ENCODE results near the gene PUM2. TPM values are rescaled to one million over a fixed set of nuclear protein-coding genes. Genes with fewer than 3 reads are reported as not detected.

The PUM2 gene
- total RNA-seq, 1 experiment from 2014 or later = 104 TPM

DNA sequence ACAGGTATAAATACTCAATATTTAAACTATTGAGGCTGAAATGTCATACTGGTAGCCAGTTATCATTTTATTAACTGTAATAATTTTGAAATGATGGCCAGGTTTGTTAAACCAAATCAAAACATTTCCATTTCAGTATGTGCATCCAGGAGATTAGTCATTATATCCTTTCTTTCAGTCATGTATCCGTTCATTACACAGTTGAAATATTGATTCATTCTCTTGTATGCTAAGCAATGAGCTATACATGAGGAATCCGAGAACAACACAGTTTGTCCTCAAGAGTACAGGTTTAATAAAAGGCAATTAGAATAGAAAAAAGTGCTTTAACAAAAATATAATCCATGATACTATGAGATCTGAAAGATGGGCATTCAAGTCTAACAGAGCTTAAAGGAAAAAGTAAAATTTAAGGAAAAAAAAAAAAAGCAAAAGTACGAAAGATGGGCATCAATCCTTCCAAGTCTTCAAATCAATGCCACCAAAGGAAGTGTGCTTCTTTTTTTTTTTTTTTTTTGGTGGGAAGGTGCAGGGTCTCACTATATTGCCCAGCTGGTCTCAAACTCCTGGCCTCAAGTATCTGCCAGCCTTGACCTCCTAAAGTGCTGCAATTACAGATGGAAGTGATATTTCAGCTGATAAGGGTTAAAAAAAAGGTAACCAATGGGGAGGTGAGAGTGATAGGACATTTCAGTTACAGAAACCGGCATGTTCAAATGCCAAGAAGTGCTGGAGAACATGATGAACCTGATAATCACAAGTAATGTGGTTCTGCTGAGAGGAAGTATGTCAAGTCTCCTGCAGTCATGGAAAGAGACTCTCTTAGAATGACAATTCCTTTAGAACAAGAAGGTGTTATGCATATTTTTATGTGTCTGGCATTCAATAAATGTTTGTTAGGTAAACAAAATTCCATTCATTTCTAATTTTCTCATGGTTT is 35.8 kb downstream of the PUM2 start:
- no peak overlapping the region for H3K4me3 Mint-ChIP-seq
- CTCF ChIA-PET = interaction anchor here (0.7 to 4.8 kb wide), 3 partner anchors 23 to 110 kb away, joined by 3 to 24 read pairs (median 6); no protein-coding TSS in a partner anchor
- no peak for DNase-seq (ENCODE audit: low spot score)

DNA sequence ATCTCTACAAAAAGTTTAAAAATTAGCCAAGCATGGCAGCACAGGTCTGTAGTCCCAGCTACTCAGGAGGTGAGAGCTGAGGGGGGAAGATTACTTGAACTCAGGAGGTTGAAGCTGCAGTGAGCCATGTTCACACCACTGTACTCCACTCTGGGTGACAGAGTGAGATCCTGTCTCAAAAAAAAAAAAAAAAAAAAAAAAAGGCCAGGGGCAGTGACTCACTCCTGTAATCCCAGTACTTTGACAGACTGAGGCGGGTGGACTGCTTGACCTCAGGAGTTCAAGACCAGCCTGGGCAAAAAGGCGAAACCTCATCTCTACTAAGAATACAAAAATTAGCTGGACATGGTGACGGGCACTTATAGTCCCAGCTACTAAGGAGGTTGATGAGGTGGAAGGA is 37.0 kb downstream of the PUM2 start:
- CTCF ChIA-PET = interaction anchor here (1.4 to 4.8 kb wide), 2 partner anchors 13 to 22 kb away, joined by 6 to 24 read pairs; no protein-coding TSS in a partner anchor
- H3K9me3 Mint-ChIP-seq = no peaks in the 10 kb centered on the region
- peaks cover 55% of the 10 kb centered on the region for H3K36me3 Mint-ChIP-seq
- TF ChIP-seq FOXK1 (CRISPR knock-in tag; IDR thresholded peaks at IDR 0.05) (no peak), CREM (CRISPR knock-in tag; IDR thresholded peaks at IDR 0.05) (no peak), FOXP1 (CRISPR knock-in tag; IDR thresholded peaks at IDR 0.05; ENCODE audit: borderline replicate concordance) (no peak), GTF2I (CRISPR knock-in tag; conservative IDR thresholded peaks at IDR 0.05) (no peak), FOXJ3 (CRISPR knock-in tag; IDR thresholded peaks at IDR 0.05; ENCODE audit: borderline replicate concordance) (no peak), PRRX2 (CRISPR knock-in tag; IDR thresholded peaks at IDR 0.05) (no peak), CREB1 (CRISPR knock-in tag; IDR thresholded peaks at IDR 0.05) (no peak), ZNF232 (CRISPR knock-in tag; IDR thresholded peaks at IDR 0.05) (no peak), ZNF671 (CRISPR knock-in tag; IDR thresholded peaks at IDR 0.05) (no peak), TEAD4 (CRISPR knock-in tag; IDR thresholded peaks at IDR 0.05) (no peak), NFATC4 (CRISPR knock-in tag; IDR thresholded peaks at IDR 0.05) (no peak), SOX15 (CRISPR knock-in tag; IDR thresholded peaks at IDR 0.05) (no peak), SP1 (CRISPR knock-in tag; conservative IDR thresholded peaks at IDR 0.05) (no peak)
- TF ChIP-seq, protein P1, sequence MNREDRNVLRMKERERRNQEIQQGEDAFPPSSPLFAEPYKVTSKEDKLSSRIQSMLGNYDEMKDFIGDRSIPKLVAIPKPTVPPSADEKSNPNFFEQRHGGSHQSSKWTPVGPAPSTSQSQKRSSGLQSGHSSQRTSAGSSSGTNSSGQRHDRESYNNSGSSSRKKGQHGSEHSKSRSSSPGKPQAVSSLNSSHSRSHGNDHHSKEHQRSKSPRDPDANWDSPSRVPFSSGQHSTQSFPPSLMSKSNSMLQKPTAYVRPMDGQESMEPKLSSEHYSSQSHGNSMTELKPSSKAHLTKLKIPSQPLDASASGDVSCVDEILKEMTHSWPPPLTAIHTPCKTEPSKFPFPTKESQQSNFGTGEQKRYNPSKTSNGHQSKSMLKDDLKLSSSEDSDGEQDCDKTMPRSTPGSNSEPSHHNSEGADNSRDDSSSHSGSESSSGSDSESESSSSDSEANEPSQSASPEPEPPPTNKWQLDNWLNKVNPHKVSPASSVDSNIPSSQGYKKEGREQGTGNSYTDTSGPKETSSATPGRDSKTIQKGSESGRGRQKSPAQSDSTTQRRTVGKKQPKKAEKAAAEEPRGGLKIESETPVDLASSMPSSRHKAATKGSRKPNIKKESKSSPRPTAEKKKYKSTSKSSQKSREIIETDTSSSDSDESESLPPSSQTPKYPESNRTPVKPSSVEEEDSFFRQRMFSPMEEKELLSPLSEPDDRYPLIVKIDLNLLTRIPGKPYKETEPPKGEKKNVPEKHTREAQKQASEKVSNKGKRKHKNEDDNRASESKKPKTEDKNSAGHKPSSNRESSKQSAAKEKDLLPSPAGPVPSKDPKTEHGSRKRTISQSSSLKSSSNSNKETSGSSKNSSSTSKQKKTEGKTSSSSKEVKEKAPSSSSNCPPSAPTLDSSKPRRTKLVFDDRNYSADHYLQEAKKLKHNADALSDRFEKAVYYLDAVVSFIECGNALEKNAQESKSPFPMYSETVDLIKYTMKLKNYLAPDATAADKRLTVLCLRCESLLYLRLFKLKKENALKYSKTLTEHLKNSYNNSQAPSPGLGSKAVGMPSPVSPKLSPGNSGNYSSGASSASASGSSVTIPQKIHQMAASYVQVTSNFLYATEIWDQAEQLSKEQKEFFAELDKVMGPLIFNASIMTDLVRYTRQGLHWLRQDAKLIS (CRISPR knock-in tag; IDR thresholded peaks at IDR 0.05; ENCODE audit: borderline replicate concordance) = no peak
- TF ChIP-seq, protein P2, sequence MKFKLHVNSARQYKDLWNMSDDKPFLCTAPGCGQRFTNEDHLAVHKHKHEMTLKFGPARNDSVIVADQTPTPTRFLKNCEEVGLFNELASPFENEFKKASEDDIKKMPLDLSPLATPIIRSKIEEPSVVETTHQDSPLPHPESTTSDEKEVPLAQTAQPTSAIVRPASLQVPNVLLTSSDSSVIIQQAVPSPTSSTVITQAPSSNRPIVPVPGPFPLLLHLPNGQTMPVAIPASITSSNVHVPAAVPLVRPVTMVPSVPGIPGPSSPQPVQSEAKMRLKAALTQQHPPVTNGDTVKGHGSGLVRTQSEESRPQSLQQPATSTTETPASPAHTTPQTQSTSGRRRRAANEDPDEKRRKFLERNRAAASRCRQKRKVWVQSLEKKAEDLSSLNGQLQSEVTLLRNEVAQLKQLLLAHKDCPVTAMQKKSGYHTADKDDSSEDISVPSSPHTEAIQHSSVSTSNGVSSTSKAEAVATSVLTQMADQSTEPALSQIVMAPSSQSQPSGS (CRISPR knock-in tag; IDR thresholded peaks at IDR 0.05; ENCODE audit: borderline replicate concordance, low read depth) = no peak
- TF ChIP-seq, protein P3, sequence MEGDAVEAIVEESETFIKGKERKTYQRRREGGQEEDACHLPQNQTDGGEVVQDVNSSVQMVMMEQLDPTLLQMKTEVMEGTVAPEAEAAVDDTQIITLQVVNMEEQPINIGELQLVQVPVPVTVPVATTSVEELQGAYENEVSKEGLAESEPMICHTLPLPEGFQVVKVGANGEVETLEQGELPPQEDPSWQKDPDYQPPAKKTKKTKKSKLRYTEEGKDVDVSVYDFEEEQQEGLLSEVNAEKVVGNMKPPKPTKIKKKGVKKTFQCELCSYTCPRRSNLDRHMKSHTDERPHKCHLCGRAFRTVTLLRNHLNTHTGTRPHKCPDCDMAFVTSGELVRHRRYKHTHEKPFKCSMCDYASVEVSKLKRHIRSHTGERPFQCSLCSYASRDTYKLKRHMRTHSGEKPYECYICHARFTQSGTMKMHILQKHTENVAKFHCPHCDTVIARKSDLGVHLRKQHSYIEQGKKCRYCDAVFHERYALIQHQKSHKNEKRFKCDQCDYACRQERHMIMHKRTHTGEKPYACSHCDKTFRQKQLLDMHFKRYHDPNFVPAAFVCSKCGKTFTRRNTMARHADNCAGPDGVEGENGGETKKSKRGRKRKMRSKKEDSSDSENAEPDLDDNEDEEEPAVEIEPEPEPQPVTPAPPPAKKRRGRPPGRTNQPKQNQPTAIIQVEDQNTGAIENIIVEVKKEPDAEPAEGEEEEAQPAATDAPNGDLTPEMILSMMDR (IDR thresholded peaks at IDR 0.05) = no peak
- TF ChIP-seq, protein P4, sequence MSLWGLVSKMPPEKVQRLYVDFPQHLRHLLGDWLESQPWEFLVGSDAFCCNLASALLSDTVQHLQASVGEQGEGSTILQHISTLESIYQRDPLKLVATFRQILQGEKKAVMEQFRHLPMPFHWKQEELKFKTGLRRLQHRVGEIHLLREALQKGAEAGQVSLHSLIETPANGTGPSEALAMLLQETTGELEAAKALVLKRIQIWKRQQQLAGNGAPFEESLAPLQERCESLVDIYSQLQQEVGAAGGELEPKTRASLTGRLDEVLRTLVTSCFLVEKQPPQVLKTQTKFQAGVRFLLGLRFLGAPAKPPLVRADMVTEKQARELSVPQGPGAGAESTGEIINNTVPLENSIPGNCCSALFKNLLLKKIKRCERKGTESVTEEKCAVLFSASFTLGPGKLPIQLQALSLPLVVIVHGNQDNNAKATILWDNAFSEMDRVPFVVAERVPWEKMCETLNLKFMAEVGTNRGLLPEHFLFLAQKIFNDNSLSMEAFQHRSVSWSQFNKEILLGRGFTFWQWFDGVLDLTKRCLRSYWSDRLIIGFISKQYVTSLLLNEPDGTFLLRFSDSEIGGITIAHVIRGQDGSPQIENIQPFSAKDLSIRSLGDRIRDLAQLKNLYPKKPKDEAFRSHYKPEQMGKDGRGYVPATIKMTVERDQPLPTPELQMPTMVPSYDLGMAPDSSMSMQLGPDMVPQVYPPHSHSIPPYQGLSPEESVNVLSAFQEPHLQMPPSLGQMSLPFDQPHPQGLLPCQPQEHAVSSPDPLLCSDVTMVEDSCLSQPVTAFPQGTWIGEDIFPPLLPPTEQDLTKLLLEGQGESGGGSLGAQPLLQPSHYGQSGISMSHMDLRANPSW (CRISPR knock-in tag; conservative IDR thresholded peaks at IDR 0.05; ENCODE audit: low read depth) = no peak
- TF ChIP-seq, protein P5, sequence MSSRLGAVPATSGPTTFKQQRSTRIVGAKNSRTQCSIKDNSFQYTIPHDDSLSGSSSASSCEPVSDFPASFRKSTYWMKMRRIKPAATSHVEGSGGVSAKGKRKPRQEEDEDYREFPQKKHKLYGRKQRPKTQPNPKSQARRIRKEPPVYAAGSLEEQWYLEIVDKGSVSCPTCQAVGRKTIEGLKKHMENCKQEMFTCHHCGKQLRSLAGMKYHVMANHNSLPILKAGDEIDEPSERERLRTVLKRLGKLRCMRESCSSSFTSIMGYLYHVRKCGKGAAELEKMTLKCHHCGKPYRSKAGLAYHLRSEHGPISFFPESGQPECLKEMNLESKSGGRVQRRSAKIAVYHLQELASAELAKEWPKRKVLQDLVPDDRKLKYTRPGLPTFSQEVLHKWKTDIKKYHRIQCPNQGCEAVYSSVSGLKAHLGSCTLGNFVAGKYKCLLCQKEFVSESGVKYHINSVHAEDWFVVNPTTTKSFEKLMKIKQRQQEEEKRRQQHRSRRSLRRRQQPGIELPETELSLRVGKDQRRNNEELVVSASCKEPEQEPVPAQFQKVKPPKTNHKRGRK (CRISPR knock-in tag; IDR thresholded peaks at IDR 0.05; ENCODE audit: borderline replicate concordance) = no peak
- TF ChIP-seq, protein P6, sequence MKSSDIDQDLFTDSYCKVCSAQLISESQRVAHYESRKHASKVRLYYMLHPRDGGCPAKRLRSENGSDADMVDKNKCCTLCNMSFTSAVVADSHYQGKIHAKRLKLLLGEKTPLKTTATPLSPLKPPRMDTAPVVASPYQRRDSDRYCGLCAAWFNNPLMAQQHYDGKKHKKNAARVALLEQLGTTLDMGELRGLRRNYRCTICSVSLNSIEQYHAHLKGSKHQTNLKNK (CRISPR knock-in tag; IDR thresholded peaks at IDR 0.05) = no peak
- 0 out of 2 replicates have a peak overlapping the region, but pooled peaks have one; percentile 88 for H3K27ac Mint-ChIP-seq
- H3K4me1 Mint-ChIP-seq = peaks cover 28% of the 10 kb centered on the region
- no peak overlapping the region for H3K4me3 Mint-ChIP-seq
- POLR2A ChIA-PET = interaction anchor here (0.7 kb wide), 1 partner anchor 18 kb away, joined by 6 read pairs; no protein-coding TSS in a partner anchor
- no peak for ATAC-seq
- no peaks in the 10 kb centered on the region for H3K27me3 Mint-ChIP-seq (ENCODE audit: low read depth)
- no peak for DNase-seq (ENCODE audit: low spot score)

More for the DNA sequence above, 35.8 kb downstream of the PUM2 start:
- peaks cover 32% of the 10 kb centered on the region for H3K4me1 Mint-ChIP-seq
- no peaks in the 10 kb centered on the region for H3K9me3 Mint-ChIP-seq
- POLR2A ChIA-PET = interaction anchor here (0.6 to 0.7 kb wide), 2 partner anchors 90 to 359 kb away, joined by 3 to 6 read pairs; partner anchors contain the start of gene SDC1
- H3K27me3 Mint-ChIP-seq (ENCODE audit: low read depth) = no peaks in the 10 kb centered on the region
- H3K36me3 Mint-ChIP-seq = peaks cover 54% of the 10 kb centered on the region
- ATAC-seq = peak; percentile 58
- peak overlapping the region; percentile 90 for H3K27ac Mint-ChIP-seq
- TF ChIP-seq ZNF416 (CRISPR knock-in tag; IDR thresholded peaks at IDR 0.05) (no peak), ZNF121 (CRISPR knock-in tag; IDR thresholded peaks at IDR 0.05) (peak; percentile 96)
